Esophagus mucosa (tissue), 1 donor: ENCODE data around the gene ACTMAP. TPM values are rescaled to one million over a fixed set of nuclear protein-coding genes. Genes with fewer than 3 reads are reported as not detected.
A peak's percentile ranks its signal among the peaks of the same experiment; 100 is the strongest.
"Not testable (repeated sequence)": the region's sequence is repeated elsewhere in the genome, so short reads cannot be mapped to it uniquely, and the experiment has no call there.

Experiments used
- ATAC-seq: fragments of 200-7000 bp; cut with Tn5 transposase; one replicate; pipeline ENCODE4 v1.9.1; 2020
- total RNA-seq: library from RNA; stranded (reverse); gene quantifications from one replicate; pipeline ENCODE4 v1.2.4, GENCODE V29; 2023
- donor health status: DM: yes; HTN: yes; CAD: no.

Gene ACTMAP
- 5.4 TPM for total RNA-seq

- peak; percentile 95 for ATAC-seq
These were observed at the start of gene ACTMAP for GRCh38 chr19:40750058-40750873. Gene ACTMAP (minus strand): TSS chr19:40750477. CDS start chr19:40749803, 674 bp downstream.

- ATAC-seq = peak; percentile 0
These were observed 49.5 kb upstream of the ACTMAP start for GRCh38 chr19:40799558-40800338.

- peak; percentile 93 for ATAC-seq
These were observed 48.6 kb upstream of the ACTMAP start, which contains the start of gene EGLN2 for GRCh38 chr19:40798683-40799557. Gene EGLN2 (plus strand): TSS chr19:40799191. CDS start chr19:40800573, 1,382 bp downstream.

- ATAC-seq = peak; percentile 44
These were observed 47.8 kb upstream of the ACTMAP start for GRCh38 chr19:40797963-40798682.

- no peak for ATAC-seq
These were observed 47.1 kb upstream of the ACTMAP start for GRCh38 chr19:40797166-40797962.

- ATAC-seq = no peak
These were observed 41.7 kb upstream of the ACTMAP start for GRCh38 chr19:40791996-40792395.

GRCh38 chr19:40791349-40791748 is 41.1 kb upstream of the ACTMAP start:
- no peak for ATAC-seq

GRCh38 chr19:40786060-40787037 is 36.1 kb upstream of the ACTMAP start:
- peak; percentile 10 for ATAC-seq

- no peak for ATAC-seq
These were observed 35.2 kb upstream of the ACTMAP start for GRCh38 chr19:40785526-40785925.

GRCh38 chr19:40784146-40784545 is 33.9 kb upstream of the ACTMAP start:
- not testable (repeated sequence) for ATAC-seq

GRCh38 chr19:40783711-40784110 is 33.4 kb upstream of the ACTMAP start:
- ATAC-seq = no peak

GRCh38 chr19:40781140-40781539 is 30.9 kb upstream of the ACTMAP start:
- no peak for ATAC-seq

- ATAC-seq = no peak
These were observed 30.3 kb upstream of the ACTMAP start for GRCh38 chr19:40780582-40780981.

GRCh38 chr19:40778706-40779284 is 28.5 kb upstream of the ACTMAP start:
- ATAC-seq = no peak

GRCh38 chr19:40777937-40778705 is 27.8 kb upstream of the ACTMAP start, which contains the start of gene RAB4B:
Gene RAB4B (plus strand): TSS chr19:40778247. CDS start chr19:40778376, 129 bp downstream.
- peak; percentile 96 for ATAC-seq

- no peak for ATAC-seq
These were observed 27.3 kb upstream of the ACTMAP start for GRCh38 chr19:40777645-40777936.

- peak; percentile 81 for ATAC-seq
These were observed 26.8 kb upstream of the ACTMAP start for GRCh38 chr19:40776932-40777644.

- ATAC-seq = no peak
These were observed 26.1 kb upstream of the ACTMAP start for GRCh38 chr19:40776364-40776763.
